Hematopoietic multipotent progenitor cell treated with erythropoietin and hydrocortisone succinate and interleukin-3 and kit ligand, for 17 days (in vitro differentiated cells): Measurements from ENCODE around the gene APOBEC3F.
"Not testable (repeated sequence)": the region's sequence is repeated elsewhere in the genome, so short reads cannot be mapped to it uniquely, and the experiment has no call there.

Source experiments
- DNase-seq: peaks from one replicate; pipeline ENCODE4 v3.0.0-alpha.2; 2015; ENCODE audit warnings: low spot score

Gene APOBEC3F

DNA sequence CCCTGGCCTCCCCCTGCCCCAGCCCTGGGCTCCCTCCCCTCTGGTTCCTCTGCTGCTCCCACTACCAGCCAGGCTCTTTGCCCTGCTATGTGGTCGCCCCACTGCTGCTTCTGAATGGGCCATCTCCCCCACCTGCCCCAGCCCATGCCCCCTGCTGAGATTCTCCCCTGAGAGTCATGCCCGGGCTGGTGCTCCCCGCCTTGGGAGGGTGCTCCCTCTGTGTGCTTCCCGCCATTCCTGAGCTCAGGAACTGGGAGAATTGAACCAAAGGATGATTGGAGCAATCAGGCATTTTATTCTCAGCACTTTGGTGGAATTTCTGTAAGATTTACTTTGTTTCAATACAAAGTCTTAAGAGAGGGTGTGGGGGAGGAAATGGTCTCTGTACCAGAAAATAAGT is 12.9 kb upstream of the APOBEC3F start:
- DNase-seq = no peak

DNA sequence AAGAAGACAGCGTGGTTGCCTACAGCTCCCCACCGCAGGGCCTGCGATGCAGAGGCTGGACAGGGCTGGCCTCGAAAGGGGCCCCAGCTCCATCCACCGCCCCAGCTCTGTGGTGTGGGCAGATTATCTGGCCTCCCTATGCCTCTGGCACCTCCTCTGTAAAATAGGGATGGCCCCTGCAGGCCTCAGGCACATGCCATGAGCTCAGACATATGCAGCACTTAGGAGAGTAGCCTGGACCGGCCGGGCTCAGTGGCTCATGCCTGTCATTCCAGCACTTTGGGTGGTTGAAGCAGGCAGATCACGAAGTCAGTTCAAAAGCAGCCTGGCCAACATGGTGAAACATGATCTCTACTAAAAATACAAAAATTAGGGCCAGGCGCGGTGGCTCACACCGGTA is 12.4 kb upstream of the APOBEC3F start:
- no peak for DNase-seq

- DNase-seq = no peak
Measured at GRCh38 chr22:39029227-39029626, 11.4 kb upstream of the APOBEC3F start.

GRCh38 chr22:39030705-39031104 is 10.0 kb upstream of the APOBEC3F start:
- DNase-seq = no peak

DNA sequence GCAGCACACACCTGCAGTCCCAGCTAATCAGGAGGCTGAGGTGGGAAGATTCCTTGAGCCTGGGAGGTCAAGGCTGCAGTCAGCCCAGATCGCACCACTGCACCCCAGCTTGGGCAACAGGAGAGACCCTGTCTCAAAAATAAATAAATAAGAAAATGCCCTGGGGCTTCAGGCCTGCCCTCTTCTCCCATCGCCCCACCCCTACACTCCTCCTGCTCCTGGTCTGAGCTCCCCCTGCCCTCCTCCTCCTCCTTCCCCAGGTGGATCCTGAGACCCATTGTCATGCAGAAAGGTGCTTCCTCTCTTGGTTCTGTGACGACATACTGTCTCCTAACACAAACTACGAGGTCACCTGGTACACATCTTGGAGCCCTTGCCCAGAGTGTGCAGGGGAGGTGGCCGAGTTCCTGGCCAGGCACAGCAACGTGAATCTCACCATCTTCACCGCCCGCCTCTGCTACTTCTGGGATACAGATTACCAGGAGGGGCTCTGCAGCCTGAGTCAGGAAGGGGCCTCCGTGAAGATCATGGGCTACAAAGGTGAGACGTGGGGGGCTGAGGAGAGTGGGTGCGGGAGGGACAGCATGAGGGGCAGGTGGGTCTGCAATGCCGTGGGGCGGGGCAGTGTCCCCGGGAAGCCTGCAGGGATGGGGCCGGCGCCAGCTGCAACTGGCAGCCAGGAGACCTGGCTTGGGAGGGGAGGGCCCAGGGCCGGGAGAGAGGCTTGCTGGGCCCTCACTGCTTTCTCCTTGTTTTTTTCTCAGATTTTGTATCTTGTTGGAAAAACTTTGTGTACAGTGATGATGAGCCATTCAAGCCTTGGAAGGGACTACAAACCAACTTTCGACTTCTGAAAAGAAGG is 9.0 kb upstream of the APOBEC3F start:
- DNase-seq = not testable (repeated sequence)

- DNase-seq = not testable (repeated sequence)
Measured at GRCh38 chr22:39037071-39037470, 3.6 kb upstream of the APOBEC3F start.

DNA sequence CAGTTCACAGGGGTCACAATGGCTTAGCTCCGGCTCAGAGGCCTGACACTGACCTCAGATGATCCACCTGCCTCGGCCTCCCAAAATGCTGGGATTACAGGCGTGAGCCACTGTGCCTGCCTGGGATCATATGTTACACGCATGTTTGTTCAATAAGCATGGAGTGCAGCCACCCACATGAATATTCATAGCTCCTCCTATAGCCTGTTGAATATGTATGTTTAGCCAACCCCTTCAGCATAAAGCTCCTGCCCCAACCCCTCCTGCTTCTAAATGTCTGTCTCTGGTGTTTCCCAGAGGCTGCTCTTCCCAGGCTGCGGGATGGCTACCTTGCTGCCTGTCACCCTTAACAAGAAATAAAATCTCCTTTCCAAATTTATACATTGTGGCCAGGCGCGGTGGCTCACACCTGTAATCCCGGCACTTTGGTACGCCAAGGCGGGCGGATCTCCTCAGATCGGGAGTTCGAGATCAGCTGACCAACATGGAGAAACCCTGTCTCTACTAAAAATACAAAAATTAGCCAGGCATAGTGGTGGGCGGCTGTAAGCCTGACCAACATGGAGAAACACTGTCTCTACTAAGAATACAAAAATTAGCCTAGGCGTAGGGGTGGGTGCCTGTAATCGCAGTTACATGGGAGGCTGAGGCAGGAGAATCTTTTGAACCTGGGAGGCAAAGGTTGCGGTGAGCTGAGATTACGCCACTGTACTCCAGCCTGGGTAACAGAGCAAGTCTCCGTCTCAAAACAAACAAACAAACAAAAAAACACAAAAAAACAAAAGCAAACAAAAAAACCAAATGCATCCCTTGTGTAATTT is 1.1 kb upstream of the APOBEC3F start:
- no peak for DNase-seq

DNA sequence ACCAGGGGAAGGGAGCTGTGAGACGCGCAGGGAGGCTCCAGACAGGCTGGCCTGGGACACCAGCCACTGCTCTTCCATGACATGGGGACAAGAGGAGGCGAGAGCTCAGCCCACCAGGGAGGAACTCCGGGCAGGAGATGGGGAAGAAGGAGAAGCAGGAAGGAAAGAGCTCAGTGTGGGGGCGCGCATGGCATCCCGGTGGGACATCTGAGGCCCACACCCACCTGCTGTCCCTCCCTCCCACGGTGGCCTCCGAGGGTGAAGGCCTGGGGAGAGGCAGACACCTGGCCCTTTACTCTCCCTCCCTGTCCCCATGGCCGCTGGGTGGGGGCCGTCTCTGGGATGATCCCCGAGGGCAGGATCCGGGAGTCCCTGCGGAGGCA is 518 bp upstream of the APOBEC3F start:
- peak; percentile 9 for DNase-seq

DNA sequence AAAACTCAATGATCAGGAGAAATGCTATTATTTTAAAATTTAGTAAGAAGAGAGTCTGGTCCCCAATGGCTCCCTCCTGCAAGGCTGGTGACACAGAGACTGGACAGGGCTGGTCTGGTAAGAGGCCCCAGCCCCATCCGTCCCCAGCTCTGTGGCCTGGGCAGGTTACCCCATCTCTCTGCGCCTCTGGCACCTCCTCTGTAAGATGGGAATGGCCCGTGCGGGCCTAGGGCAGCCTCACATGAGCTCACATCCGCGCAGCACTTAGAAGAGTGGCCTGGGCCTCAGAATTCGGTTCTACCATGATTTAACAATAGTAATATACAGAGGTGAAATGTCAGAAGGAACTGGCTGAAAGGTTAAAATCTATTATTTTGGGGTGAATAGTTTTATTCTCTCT is 1.2 kb downstream of the APOBEC3F start:
- no peak for DNase-seq

DNA sequence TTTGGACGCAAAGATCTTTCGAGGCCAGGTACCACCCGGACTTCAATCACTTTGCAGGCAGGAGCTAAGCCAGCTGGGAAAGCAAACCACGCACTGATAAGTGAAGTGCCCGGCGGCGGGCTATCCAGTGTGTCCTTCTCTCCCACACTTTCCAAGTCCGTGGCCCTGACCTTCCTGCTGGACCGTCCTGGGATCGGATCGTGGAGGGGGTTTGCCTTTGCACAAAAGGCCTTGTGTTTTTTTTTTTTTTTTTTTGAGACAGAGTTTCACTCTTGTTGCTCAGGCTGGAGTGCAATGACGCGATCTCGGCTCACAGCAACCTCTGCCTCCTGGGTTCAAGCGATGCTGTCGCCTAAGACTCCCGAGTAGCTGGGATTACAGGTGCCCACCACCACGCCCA is 2.4 kb downstream of the APOBEC3F start:
- not testable (repeated sequence) for DNase-seq

GRCh38 chr22:39045136-39045535 is 4.5 kb downstream of the APOBEC3F start:
- not testable (repeated sequence) for DNase-seq

DNA sequence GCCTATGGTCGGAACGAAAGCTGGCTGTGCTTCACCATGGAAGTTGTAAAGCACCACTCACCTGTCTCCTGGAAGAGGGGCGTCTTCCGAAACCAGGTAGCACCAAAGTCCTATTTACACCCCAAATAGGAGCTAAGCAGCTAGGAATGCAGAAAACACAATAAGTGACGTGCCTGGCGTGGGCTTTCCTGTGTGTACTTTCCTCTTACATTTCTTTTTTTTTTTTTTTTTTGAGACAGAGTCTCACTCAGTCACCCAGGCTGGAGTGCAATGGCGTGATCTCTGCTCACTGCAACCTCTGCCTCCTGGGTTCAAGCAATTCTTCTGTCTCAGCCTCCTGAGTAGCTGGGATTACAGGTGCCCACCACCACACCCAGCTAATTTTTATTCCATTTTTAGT is 8.8 kb downstream of the APOBEC3F start:
- not testable (repeated sequence) for DNase-seq

GRCh38 chr22:39051844-39052495 is 11.3 kb downstream of the APOBEC3F start:
- not testable (repeated sequence) for DNase-seq

GRCh38 chr22:39055658-39056057 is 15.0 kb downstream of the APOBEC3F start:
- no peak for DNase-seq

GRCh38 chr22:39061290-39061689 is 20.6 kb downstream of the APOBEC3F start:
- DNase-seq = not testable (repeated sequence)

DNA sequence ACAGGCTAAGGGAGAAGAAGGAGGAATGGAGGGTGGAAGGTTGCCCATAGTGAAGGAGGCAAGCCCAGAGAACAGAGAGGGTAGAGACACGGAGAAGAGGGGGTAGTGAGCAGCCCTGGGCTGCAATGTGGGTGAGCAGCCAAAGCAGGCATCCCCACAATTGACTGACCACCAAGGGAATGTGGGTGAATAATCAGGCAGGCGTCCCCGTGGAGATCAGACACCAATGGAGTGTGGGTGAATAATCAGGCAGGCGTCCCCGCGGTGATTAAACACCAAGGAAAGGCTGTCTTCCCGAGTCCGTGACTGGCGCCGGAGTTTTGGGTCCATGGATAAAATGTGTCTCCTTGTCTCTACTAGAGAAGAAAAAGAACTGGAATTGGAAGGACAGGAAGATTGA is 21.3 kb downstream of the APOBEC3F start:
- not testable (repeated sequence) for DNase-seq

DNA sequence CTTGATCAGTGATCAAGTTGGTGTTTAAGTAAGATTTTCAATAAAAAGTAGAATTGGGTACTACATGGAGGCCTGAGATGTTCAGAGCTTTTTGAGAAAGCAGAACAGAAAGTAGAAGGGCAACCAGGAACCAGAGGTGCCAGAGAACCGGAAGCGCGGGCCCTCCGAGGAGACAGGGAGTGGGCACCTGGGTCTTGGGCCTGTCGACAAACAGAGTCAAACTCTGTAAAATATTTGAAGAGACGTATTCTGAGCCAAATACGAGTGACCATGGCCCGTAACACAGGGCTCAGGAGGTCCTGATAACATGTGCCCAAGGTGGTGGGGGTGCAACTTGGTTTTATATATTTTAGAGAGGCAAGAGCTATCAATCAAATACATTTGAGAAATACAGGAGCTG is 23.2 kb downstream of the APOBEC3F start:
- not testable (repeated sequence) for DNase-seq

- not testable (repeated sequence) for DNase-seq
Measured at GRCh38 chr22:39066442-39067276, 26.0 kb downstream of the APOBEC3F start.

DNA sequence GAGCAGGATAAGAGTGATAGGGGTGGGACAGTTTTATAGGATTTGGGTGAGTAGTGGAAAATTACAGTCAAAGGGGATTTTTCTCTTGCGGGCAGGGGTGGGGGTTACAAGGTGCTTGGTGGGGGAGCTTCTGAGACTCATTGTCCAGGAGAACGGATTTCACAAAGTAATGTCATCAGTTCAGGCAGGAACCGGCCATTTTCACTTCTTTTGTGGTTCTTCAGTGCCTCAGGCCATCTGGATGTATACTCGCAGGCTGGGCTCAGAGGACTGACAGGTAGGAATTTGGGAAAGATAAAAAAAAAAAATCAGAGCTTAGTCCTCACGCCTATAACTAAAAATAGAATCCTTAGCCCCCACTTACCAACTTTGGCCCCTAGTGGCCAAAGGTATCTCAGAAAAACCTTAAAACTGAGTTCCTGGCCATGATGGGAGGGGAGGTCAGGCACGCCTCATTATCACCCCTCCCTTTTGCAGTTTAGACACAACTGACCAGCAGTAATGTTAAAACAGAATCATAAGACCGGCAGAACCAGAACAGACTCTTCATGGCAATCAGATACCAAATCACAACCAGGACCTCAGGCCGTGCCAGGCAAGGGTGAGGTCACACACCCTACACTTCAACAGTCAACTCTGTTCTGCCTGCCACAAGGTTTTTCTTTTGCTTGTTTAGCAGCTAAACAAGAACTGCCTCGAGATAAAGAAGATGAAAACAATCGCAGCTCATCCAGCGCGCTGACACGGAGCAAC is 27.5 kb downstream of the APOBEC3F start:
- no peak for DNase-seq

DNA sequence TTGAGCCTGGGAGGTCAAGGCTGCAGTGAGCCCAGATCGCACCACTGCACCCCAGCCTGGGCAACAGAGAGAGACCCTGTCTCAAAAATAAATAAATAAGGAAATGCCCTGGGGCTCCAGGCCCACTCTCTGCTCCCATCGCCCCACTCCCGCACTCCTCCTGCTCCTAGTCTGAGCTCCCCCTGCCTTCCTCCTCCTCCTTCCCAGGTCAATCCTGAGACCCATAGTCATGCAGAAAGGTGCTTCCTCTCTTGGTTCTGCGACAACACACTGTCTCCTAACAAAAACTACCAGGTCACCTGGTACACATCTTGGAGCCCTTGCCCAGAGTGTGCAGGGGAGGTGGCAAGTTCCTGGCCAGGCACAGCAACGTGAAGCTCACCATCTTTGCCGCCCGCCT is 29.5 kb downstream of the APOBEC3F start:
- no peak for DNase-seq

- DNase-seq = not testable (repeated sequence)
Measured at GRCh38 chr22:39072581-39072981, 31.9 kb downstream of the APOBEC3F start.
